GM15510 (cell line): ENCODE measurements around the gene SMPD3.

Experiments
- POLR2A ChIP-seq: IDR thresholded peaks from 3 replicates; pipeline ENCODE4 v1.6.1; 2011; ENCODE audit warnings: borderline replicate concordance; ENCODE audit not compliant: insufficient read length; ENCODE audit errors: extremely low read depth

SMPD3 gene

DNA sequence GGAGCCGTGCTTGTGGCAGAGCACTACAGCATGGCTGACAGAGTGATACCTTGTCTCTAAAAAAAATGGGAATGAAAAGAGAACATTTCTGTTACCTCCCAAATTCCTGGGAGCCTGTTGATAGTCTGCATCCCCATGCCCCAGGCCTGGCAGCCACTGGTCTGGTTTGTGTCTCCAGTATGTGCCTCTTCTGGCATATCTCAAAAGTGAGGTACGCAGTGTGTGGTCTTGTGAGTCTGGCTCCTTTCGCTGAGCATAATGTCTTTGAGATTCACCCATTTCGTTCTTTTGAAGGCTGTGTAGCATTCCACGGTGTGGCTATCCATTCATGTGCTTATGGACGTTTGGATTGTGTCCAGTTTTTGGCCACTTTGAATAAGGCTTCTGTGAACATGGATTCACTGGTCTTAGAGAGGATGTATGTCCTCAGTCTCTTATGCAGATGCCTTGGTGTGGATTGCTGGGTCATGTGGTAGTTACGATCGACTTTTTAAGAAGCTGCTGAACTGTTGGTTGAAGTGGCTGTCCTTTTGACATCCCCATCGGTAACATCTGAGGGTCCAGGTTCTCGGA lies 98.4 kb downstream of the SMPD3 start:
- TF ChIP-seq POLR2A, result no peak

DNA sequence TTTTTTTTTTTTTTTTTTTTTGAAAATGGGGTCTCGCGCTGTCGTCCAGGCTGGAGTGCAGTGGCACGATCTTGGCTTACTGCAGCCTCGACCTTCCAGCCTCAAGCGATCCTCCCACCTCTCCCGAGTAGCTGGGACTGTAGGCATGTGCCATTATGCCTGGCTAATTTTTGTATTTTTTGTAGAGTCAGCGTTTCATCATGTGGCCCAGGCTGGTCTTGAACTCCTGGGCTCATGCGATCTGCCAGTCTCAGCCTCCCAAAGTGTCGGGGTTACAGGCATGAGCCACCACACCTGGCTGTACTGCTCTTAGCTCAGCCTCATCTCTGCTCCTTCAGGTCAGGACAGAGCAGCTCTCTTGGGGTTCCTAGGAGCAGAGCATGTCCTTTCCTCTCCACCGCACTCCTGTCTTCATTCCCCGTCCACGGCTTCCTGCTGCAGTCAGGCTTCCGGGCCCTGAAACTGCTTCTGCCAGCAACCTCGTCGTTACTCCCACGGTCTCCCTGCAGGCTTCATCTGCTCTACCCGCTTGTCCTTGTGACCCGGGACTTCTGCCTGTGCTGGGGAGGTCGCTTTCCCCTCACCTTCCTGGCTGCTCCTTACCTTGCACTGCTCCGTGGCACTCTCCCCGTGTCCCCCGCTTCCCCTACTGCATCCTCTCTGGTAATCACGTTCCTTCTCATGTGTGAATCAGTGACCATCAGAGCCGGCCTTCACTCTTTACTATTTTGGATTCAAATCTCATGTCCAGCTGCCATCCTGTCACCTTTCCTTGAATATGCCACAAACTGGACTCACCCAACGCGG lies 99.5 kb downstream of the SMPD3 start:
- TF ChIP-seq POLR2A, result no peak

DNA sequence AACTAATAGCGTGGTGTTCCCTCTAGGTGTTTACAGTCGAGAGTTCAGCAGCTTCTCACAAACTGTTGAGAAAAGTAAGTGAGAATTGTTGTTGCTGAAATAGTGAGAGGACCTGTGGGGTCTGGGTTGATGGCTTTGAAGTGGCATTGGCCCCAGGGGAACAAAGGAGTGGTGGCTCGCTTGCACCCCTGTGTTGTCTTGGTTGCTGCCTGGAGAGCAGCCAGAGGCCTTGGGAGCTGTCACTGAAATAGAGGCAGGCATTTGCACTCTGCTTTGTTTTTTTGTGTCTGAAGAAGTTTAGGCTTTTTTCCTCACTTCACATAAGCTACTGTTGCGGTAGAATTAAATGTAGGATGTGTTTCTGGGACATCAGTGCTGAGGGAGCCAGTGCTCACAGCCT lies 100.7 kb downstream of the SMPD3 start:
- TF ChIP-seq POLR2A, result no peak

DNA sequence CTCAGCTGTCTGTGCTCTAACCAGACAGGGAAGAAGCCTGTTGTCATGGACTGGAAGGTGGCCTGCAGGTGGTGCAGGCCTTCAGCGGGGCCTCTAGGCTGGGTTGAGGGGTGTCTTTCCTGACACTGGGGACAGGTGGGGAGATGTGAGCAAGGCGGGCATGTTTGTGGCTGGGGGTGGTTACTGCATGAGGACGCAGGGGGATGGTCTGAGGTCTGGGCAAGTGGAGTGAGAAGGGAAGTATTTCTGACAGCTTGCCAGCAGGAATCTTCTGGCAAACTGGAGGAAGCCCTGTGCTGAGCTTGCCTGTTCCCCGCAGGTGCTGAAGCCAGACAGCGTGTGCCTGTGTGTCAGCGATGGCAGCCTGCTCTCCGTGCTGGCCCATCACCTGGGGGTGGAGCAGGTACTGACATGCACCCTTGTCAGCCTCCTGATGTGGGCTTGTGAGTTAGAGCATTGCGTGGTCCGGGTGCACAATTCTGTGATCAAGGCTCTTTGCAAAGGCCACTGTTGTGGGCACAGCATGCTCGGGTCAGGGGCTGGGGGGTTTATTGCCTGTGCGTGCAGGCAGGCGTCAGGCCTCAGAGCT lies 101.3 kb downstream of the SMPD3 start:
- no peak for TF ChIP-seq POLR2A

DNA sequence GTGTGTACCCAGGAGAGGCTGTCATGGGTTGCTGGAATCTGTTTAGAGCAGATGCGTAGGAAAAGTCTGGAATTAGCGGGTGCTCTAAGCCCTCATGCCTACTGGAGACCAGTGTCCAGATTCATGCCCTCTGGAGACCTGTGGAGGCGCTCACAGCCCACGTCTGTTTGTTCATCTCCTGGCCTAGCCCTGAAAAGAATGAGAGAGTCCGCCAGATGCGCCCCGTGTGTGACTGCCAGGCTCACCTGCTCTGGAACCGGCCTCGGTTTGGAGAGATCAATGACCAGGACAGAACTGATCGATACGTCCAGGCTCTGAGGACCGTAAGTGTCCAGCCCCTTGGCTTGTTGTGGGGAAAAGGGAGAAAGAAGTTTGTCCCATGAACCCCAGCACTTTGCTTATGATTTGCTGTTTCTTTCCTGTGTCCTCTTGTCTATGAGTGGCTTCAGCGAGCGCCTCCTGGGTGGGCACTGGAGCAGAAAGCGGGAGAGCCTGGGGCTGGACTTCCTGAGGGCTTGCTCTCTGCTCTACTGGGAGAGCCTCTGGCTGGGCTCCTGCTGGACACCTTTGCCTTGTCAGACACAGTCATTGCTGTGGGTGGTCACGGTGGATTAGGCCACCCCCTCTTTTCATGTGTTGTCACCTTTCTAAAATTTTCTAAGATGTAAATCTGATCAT lies 102.2 kb downstream of the SMPD3 start:
- no peak for TF ChIP-seq POLR2A

DNA sequence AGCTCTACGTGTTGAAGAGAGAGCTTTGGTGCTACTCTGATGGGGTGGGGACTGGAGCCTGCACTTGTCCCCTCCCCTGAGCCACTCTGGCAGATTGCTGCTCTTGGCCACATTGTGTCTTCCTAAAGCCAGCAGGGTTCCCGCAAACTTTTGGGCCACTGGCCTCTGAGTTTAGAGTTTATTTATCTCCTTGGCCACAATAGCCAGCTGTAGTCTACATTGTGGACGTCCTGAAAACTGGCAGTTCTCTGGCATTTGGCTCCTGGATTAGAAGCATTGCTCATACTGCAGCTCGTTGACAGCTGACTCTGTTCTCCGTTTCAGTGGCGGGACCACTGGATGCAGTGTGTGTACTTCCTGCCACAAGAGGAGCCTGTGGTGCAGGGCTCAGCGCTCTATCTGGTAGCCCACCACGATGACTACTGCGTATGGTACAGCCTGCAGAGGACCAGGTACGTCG lies 102.9 kb downstream of the SMPD3 start:
- no peak for TF ChIP-seq POLR2A

DNA sequence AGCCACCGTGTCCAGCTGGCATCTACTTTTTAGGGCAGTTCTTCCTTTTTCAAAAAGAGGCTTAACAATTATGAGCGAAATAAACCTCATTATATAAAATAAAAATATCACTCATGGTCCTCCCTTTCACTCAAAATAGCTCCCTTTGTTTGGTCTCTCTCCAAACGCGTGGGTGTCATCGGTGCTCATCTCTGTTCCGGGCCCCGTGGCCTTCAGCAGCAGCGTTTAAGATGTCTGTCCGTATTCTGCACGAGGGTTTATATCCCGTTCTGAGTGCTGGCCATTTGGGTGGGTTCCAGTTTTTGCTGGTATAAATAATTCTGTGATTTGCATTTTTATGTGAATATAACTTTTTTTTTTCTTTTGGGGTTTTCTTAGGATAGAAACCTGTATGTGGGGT lies 104.1 kb downstream of the SMPD3 start:
- no peak for TF ChIP-seq POLR2A

DNA sequence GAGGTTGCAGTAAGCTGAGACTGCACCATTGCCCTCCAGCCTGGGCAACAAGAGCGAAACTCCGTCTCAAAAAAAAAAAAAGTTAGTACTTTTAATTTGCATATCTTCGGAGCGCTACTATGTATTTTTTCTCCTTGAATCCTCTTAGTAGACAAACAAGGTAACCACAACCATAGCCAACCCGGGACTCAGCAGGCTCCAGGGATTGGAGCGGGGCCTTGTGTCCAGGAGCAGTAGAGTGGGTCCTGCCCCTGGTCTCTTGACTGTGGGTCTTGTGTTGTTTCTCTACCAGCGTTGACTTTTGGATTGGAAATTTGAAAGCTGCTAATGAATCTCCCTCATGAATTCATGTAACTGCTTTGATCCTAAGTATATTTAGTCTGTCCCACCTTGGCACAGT lies 105.2 kb downstream of the SMPD3 start:
- TF ChIP-seq POLR2A, result no peak

DNA sequence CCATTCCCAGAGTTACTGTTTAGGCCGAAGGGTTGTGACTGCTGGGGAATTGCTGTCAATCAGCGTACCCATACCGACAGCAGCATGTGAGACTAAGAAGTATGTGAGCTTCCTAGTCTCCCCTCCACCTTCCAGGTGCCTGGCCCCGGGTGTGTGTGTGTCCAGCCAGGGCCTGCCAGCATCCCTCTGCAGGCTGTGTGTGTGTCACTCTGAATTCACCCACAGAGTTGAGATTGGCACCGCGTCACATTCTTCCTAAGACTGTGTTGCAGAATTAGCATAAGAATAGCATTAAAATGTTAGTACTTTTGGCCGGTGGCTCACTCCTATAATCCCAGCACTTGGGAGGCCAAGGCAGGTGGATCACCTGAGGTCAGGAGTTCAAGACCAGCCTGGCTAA lies 105.7 kb downstream of the SMPD3 start:
- TF ChIP-seq POLR2A, result no peak

DNA sequence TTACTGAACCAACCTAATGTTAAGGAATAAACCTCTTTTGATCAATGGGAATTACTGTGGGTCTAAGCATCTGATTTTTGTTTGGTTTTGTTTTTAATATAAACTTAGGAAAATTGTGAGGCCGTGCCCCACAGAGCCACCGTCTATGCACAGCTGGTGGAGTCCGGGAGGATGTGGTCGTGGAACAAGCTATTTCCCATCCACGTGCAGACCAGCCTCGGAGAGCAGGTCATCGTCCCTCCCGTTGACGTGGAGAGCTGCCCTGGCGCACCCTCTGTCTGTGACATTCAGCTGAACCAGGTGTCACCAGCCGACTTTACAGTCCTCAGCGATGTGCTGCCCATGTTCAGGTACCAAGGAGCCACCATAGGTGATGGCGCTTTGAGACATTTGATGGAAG lies 109.1 kb downstream of the SMPD3 start:
- TF ChIP-seq POLR2A, result no peak

DNA sequence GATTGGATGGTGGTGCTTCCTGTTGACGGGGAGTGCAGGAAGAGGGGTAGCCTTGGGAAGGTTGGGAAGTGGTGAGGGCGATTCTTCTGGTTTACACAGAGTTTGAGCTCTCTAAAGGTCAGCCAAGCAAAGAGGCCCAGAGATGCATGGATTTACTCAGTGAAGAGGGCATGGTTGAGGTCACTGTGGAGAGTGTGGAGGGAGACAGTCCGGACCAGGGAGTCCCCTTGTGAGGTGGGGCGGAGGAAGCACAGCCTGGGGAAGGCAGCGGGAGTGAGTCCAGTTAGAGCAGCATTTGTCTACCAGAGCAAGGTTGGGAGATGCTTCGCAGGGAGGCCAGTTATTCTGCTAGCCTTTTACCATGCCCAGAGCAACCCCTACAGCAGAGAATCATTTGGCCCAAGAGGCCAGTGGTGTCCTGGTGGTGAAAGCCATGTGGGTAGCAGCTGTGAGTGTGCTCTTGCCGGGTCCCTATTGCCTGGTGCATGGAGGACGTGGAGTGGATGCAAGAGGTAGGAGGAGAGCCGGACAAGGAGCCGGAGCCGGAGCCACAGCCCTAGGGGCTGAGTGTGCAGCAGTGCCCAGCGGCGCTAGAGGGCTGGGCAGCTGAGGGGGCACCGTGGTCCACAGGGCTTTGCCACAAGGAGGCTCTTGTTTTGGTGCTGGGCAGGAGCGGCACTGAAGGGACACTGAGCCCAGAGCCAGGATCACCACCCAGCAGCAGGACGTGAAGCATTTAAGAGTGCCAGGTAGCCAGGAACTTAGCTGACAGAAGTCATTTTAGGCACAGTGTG lies 109.8 kb downstream of the SMPD3 start:
- TF ChIP-seq POLR2A, result no peak

DNA sequence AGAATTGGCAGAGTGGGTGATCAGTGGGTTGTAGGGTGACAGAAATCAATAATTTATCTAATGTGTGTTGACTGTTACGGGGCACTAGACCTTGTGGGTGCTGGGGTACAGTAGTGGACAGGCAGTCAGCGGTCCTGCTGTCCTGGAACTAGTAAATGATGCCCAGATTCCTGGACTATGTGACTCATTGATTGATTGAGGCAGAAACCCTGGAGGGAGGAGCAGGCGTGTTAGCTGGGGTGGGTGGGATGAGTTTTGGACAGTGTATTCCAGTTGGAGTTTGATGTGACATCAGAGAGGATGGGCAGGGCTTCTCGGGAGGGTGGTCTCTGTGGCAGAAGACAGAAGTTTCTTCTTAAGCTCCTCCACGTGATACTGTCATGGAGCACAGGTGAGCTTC lies 113.1 kb downstream of the SMPD3 start:
- TF ChIP-seq POLR2A, result no peak

DNA sequence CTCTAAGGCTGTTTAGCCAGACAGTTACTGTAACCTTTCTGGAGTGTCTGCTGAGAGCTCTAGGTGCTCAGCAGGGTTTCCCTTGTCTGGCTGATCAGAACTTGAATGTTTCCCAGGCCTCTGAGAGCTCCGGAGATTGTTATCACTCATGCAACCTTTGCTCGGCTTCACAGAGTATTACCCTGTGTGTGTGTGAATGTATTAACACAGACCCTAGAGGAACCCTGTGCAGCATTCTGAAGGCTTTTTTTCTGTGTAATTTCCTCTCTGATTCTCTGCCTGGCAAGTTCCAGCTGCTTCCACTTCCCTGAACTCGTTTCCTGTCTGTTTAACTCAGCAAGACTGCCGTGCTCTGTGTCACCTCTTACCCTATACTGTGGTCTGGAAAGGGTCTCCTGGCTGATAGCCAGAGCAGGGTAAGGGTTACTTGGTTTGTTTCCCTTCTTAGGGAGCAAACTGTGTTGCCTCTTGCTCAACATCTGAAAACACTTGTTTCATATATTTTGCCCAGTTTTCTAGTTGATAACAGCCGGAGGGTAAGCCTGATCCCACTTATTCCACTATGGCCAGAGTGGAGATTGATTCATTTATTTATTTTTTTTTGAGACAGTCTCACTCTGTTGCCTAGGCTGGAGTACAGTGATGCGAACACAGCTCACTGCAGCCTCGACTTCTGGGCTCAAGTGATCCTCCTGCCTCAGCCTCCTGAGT lies 115.7 kb downstream of the SMPD3 start:
- TF ChIP-seq POLR2A, result no peak

DNA sequence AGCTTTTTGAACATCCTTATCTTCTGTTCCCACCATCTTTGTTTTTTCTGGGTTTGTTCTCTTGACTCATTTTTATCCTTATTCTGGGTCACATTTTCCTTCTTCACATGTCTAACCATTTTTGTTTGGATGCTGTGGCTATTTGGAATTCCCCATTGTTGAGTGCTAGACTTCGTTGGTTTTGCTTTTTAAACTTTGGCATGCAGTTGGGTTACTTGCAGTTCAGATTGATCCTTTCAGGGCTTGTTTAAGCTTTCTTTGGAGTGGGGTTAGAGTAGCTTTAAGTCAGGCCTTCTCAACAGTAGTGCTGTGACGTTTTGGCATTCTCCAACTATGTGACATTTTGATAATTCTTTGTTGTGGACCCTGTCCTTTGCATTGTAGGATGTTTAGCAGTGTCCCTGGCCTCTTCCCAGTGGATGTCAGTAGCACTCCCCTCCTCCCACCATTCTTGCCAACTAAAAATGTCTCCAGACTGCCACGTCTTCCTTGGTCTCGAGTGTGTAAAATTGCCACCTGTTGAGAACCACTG lies 116.4 kb downstream of the SMPD3 start:
- no peak for TF ChIP-seq POLR2A
